HG03571 (cell line): Measurements from ENCODE around the gene WAC.
"Not testable (repeated sequence)": the region's sequence is repeated elsewhere in the genome, so short reads cannot be mapped to it uniquely, and the experiment has no call there.

ENCODE experiments used
- ATAC-seq: cut with Tn5 transposase; IDR thresholded peaks from one replicate; pipeline ENCODE4 v1.9.1; 2021; ENCODE audit not compliant: unreplicated experiment

WAC gene

GRCh38 chr10:28560617-28561016, 27.7 kb downstream of the WAC start:
- no peak for ATAC-seq

DNA sequence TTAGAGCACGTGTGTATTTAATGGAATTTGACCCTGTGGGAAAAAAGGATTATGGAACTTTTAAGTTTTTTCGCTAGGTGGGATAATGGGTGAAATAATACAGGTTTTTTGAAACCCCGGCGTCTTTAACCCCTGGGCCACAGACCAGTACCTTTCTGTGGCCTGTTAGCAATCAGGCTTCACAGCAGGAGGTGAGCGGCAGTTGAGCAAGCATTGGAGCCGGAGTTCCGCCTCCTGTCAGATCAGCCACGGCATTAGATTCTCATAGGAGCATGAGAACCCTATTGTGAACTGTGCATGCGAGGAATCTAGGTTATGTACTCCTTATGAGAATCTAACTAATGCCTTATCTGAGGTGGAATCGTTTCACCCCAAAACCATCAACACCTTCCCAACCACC, 28.6 kb downstream of the WAC start:
- no peak for ATAC-seq

- no peak for ATAC-seq
Measured at GRCh38 chr10:28564905-28565304, 32.0 kb downstream of the WAC start.

GRCh38 chr10:28566458-28567015, 33.6 kb downstream of the WAC start:
- ATAC-seq = no peak

DNA sequence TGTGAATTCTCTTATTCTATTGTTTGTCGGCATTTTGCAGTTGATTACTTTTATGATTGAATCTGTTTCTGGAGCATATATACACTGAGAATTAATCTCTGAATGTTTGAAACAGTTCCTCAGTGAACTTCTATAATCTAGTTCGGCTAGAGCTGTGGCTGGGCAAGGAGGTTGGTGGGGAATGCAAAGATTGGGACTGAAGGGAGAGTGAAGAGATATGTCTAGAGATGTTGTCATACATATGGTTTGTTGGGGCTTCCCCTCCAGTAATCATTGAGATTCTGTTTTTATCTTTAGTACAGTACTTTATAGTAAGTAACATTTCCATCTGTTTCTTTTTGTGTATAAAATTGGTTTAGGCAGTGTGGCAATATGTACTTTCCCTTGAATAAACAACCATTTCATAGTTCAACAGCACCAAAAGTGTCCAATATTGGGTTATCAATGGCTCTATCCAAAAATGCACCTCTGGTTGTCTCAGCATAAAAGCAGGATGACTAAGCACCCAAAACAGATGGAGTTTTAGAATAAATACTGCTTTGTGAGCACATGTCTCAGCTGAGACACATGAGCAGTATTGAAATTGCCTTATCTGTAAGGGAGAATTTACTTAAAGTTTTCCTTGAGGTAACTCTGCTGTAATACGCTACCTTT, 36.7 kb downstream of the WAC start:
- no peak for ATAC-seq

- ATAC-seq = no peak
Measured at GRCh38 chr10:28570598-28570997, 37.7 kb downstream of the WAC start.

- no peak for ATAC-seq
Measured at GRCh38 chr10:28571265-28571664, 38.3 kb downstream of the WAC start.

DNA sequence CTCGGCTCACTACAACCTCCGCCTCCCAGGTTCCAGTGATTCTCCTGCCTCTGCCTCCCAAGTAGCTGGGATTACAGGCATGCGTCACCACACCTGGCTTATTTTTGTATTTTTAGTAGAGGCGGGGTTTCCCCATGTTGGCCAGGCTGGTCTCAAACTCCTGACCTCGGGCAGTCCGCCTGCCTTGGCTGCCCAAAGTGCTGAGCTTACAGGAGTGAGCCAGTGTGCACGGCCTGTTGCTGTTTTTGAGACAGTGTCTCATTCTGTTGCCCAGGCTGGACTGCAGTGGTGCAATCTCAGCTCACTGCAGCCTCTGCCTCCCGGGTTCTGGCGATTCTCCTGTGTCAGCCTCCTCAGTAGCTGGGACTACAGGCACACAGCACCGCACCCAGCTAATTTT, 41.3 kb downstream of the WAC start:
- ATAC-seq = not testable (repeated sequence)

DNA sequence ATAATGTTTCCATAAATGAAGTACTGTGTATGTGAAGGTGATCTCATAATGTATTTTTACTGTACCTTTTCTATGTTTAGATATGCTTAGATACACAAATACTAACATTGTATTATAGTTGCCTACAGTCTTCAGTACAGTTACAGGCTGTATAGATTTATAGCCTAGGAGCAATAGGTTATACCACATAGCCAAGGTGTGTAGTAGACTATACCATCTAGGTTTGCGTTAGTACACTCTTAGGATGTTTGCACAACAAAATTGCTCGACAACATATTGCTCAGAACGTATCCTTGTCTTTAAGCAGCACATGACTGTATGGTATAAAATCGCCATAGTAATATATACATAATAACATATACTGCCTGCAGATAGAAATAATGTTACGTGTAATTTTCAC, 42.9 kb downstream of the WAC start:
- ATAC-seq = no peak

DNA sequence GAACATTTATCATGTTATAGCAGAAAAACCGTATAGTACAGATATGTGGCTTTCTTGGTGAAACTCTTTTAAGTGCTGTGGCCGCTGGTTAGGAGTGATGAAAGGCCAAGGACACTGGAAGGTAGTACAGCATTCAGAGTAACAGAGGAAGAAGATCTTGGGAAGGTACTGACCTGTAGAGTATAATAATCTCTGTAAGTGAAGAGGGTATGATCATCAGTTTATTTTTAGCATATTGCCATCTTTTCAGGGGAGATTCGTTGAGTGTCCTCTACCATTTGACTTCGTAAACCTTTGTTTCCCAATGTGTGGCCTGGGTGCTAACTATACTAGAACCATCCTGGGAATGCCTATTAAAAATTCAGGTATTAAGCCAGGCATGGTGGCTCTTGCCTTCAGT, 44.6 kb downstream of the WAC start:
- ATAC-seq = no peak

- ATAC-seq = no peak
Measured at GRCh38 chr10:28578454-28578853, 45.5 kb downstream of the WAC start.

DNA sequence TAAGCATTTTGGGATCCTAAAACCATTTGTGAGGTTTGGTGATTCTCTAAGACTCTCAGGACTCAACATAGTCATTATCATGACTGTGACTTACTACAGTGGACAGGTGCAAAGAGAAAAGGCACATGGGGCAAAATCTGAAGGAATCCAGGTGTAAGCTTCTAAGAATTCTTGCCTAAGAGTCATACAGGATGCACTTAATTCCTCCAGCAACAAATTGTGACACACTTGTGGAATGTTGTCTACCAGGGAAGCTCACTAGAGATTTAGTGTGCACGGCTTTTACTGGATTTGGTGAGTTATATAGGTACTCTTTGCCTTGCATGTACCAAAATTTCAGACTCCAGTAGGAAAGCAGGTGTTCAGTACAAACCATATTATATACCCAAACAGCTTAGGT, 47.9 kb downstream of the WAC start:
- ATAC-seq = no peak

DNA sequence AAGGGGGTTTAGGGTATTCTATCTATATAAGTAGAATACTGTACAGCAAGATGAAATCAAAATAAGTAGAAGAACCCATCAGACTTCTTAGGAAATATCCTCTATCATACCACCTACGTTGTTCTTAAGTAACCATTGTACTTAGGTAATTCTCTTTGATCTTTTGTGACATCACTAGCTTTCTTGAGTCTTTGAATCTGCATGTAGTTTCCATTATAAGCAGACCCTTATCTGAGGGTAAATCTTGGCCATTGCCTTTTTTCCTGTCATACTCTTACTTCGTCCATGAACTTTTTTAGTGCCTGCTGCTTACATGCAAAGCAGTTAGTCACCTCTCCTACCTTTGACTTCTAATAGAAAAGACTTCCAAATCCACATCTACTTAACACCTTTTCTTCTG, 49.0 kb downstream of the WAC start:
- ATAC-seq = no peak

DNA sequence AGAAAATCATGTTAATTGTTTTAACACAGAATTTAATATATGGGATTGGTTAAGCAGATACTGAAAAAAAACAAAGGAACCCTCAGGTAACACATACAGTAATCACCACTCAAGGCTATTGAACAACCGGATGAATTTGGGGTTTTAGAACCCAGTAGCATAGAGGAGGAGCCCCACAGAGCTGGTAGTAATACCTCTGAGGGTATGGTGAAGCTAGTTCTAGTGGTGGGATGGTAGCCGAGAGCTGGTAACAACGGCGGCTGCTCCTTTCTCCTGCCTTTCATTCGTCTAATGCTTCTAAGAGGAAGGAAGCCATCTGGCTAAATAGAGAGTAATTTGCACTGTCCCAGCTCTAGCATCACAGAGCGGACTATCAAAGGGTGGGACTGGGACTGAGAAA, 52.2 kb downstream of the WAC start:
- ATAC-seq = no peak

GRCh38 chr10:28586176-28586575, 53.3 kb downstream of the WAC start:
- no peak for ATAC-seq

GRCh38 chr10:28587270-28587969, 54.5 kb downstream of the WAC start:
- ATAC-seq = no peak

GRCh38 chr10:28587970-28588290, 55.0 kb downstream of the WAC start:
- ATAC-seq = no peak

GRCh38 chr10:28592953-28593352, 60.0 kb downstream of the WAC start:
- no peak for ATAC-seq

DNA sequence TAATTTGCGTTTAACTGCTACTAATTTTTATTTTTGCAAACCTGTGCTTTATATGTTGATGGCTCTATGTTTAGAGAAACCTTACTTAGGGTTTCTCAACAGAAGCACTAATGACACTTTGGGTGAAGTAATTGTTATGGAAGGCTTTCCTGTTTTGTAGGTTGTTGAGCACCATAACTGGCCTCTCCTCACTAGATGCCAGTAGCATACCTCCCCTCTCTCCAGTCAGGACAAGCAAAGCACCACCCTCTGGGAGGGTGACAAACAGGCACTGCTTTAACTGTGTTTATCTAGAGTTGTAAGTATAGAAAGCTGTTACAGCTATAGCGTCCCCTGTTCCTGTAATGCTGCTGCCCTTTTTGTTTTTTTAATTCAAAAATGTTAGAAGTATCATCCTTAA, 60.9 kb downstream of the WAC start:
- ATAC-seq = no peak

DNA sequence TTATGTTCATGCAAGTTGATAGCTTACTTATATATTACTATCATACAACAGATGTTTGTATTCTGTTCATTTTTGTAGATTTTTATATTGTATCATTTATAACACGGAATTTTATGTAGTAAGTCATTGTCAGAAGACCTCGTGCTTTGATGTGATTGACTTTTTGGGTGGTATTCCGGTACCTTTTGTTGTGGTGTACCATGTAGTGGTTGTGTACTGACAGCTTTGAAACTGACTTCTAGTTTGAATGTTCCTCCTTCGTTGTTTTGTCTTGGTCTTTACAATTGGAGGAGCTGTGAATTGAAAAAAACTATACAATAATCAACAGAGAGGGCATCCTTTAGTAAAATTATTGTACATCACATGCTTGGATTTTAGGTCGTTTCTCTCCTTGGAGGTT, 61.5 kb downstream of the WAC start:
- ATAC-seq = no peak

DNA sequence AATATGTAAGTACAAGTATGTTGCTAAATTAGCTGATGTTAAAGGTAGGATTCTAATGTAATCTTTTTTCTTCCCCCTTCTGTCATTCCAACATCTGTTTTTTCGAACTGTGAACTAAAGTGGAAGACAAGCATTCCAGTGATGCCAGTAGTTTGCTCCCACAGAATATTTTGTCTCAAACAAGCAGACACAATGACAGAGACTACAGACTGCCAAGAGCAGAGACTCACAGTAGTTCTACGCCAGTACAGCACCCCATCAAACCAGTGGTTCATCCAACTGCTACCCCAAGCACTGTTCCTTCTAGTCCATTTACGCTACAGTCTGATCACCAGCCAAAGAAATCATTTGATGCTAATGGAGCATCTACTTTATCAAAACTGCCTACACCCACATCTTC, 62.7 kb downstream of the WAC start:
- no peak for ATAC-seq

DNA sequence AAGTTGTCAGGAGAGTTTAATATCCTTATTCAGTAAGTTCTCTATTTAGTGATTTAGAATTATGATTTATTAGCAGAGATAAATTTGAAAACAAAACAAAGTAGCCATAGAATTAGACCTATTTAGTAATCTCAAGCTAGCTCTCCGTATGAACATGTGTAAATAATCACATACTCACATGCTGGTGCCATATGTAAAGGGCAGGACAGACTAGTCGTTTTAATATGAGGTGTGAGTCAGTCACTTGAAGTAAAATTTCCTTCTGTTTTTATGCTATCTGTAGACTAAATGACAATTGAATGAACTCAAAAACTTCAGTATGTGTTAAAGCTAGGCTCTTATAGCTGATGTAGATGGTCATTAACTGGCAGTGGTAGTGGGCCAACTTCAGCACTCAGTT, 67.1 kb downstream of the WAC start:
- no peak for ATAC-seq

DNA sequence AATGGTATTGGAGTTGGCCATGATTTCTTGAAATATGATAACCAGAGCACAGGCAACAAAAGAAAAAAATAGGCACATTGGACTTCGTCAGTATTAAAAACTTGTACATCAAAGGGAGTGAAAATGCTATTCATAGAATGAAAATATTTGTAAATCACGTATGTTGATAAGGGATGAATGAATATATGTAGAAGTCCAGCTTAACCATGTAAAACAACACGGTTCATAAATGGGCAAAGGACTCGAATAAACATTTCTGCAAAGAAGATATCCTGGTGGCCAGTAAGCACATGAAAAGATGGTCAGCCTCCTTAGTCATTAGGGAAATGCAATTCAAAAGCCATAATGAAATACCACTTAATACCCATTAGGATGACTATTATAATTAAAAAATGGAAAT, 68.1 kb downstream of the WAC start:
- ATAC-seq = no peak
